HepG2 (cell line): ENCODE data around the gene ENTPD6. TPM values are rescaled to one million over a fixed set of nuclear protein-coding genes. Genes with fewer than 3 reads are reported as not detected.

Source experiments
- ARNTL ChIP-seq: sonication (generic); formaldehyde crosslinking; IDR thresholded peaks from 2 replicates; pipeline ENCODE4 v1.4.0; 2020; ENCODE audit warnings: mild to moderate bottlenecking, missing genetic modification reagents
- CBX5 ChIP-seq: sonication (generic); formaldehyde crosslinking; IDR thresholded peaks from 2 replicates; pipeline ENCODE4 v1.4.0; 2020; ENCODE audit warnings: missing genetic modification reagents, borderline replicate concordance
- FOSL2 ChIP-seq: sonication (generic); formaldehyde crosslinking; IDR thresholded peaks from 2 replicates; pipeline ENCODE4 v1.4.0; 2020; ENCODE audit warnings: missing genetic modification reagents
- MIER2 ChIP-seq: IDR thresholded peaks from 2 replicates; pipeline ENCODE4 v1.6.1; 2016; ENCODE audit warnings: missing biosample characterization, missing genetic modification reagents
- MNT ChIP-seq: fragments of 450-650 bp; IDR thresholded peaks from 2 replicates; pipeline ENCODE4 v1.6.1; 2016
- ONECUT2 ChIP-seq: sonication (generic); formaldehyde crosslinking; IDR thresholded peaks from 2 replicates; pipeline ENCODE4 v1.4.0; 2020; ENCODE audit warnings: missing genetic modification reagents
- RXRA ChIP-seq: sonication (generic); formaldehyde crosslinking; IDR thresholded peaks from 2 replicates; pipeline ENCODE4 v1.5.1; 2020; ENCODE audit warnings: missing genetic modification reagents
- TAF15 ChIP-seq: fragments of 200-400 bp; formaldehyde crosslinking; IDR thresholded peaks from one replicate; pipeline ENCODE4 v1.6.1; 2018; ENCODE audit warnings: mild to moderate bottlenecking, low read depth, low read length; ENCODE audit not compliant: poor library complexity, severe bottlenecking
- ZNF251 ChIP-seq: sonication (generic); formaldehyde crosslinking; IDR thresholded peaks from 2 replicates; pipeline ENCODE4 v1.9.0; 2021; ENCODE audit warnings: mild to moderate bottlenecking, missing genetic modification reagents
- ZNF292 ChIP-seq: sonication (generic); formaldehyde crosslinking; IDR thresholded peaks from 2 replicates; pipeline ENCODE4 v1.8.1; 2022; ENCODE audit warnings: mild to moderate bottlenecking, low read depth, missing genetic modification reagents, borderline replicate concordance
- ZNF468 ChIP-seq: sonication (generic); formaldehyde crosslinking; IDR thresholded peaks from 2 replicates; pipeline ENCODE4 v1.8.0; 2022; ENCODE audit warnings: mild to moderate bottlenecking, moderate library complexity, missing genetic modification reagents
- ZNF746 ChIP-seq: sonication (generic); formaldehyde crosslinking; IDR thresholded peaks from 2 replicates; pipeline ENCODE4 v1.8.0; 2022; ENCODE audit warnings: mild to moderate bottlenecking, missing genetic modification reagents
- ZNF747 ChIP-seq: sonication (generic); formaldehyde crosslinking; IDR thresholded peaks from 2 replicates; pipeline ENCODE4 v1.8.1; 2023; ENCODE audit warnings: missing genetic modification reagents, mild to moderate bottlenecking, borderline replicate concordance
- ZNF790 ChIP-seq: sonication (generic); formaldehyde crosslinking; IDR thresholded peaks from 2 replicates; pipeline ENCODE4 v1.8.0; 2022; ENCODE audit warnings: missing genetic modification reagents, mild to moderate bottlenecking, borderline replicate concordance
- polyA plus RNA-seq, 8 experiments: library from polyadenylated mRNA; depleted of rRNA in 3 of 8; stranded (reverse) in 7 of 8; unstranded in 1 of 8; fragments of >200 nt; fragmentation: Illumina TruSeq in 4 of 8; extraction: Trizol in 4 of 8; gene quantifications; 2 replicates each; pipeline versions ENCODE4 v1.2.1 to v1.2.3, GENCODE V29; 2011 to 2016; ENCODE audit warnings: low read depth in 4 of 8, missing spikeins in 1 of 8, mixed read lengths in 1 of 8; ENCODE audit not compliant: insufficient read depth in 1 of 8
- total RNA-seq, 5 experiments: library from RNA; depleted of rRNA; stranded (reverse); fragments of >200 nt; fragmentation: Illumina TruSeq; extraction: Trizol; gene quantifications; 2 replicates each; pipeline ENCODE4 v1.2.3, GENCODE V29; 2016; ENCODE audit warnings: low read depth in 1 of 5
- TF ChIP-seq, protein P1 (sequence below): fragments of 450-650 bp; IDR thresholded peaks from 2 replicates; pipeline ENCODE4 v1.6.1; 2017; ENCODE audit warnings: mild to moderate bottlenecking
- TF ChIP-seq, protein P2 (sequence below): sonication (generic); formaldehyde crosslinking; IDR thresholded peaks from 2 replicates; pipeline ENCODE4 v1.4.0; 2020; ENCODE audit warnings: mild to moderate bottlenecking, missing genetic modification reagents, borderline replicate concordance

The ENTPD6 gene
- total and polyA plus RNA-seq, 2 of the 13 experiments (the other 11 are each of a cell fraction or from before 2014, with no cell fraction given), result 164 to 172 TPM

- TF ChIP-seq TAF15 (no peak), ZNF790 (CRISPR knock-in tag) (no peak), FOSL2 (no peak; the same call in 1 of the 2 replicates), CBX5 (CRISPR knock-in tag) (0 out of 2 replicates have a peak, but pooled peaks have one; percentile 28), ONECUT2 (no peak), MNT (peak; percentile 93), ZNF468 (no peak), ZNF747 (CRISPR knock-in tag) (no peak), ZNF292 (CRISPR knock-in tag) (no peak), ZNF746 (CRISPR knock-in tag) (no peak), ZNF251 (CRISPR knock-in tag) (0 out of 2 replicates have a peak, but pooled peaks have one; percentile 62), ARNTL (CRISPR knock-in tag) (0 out of 2 replicates have a peak, but pooled peaks have one; percentile 48), MIER2 (CRISPR knock-in tag) (peak; percentile 65; the same call in 1 of the 2 replicates), RXRA (CRISPR knock-in tag) (no peak)
- TF ChIP-seq, protein P1, sequence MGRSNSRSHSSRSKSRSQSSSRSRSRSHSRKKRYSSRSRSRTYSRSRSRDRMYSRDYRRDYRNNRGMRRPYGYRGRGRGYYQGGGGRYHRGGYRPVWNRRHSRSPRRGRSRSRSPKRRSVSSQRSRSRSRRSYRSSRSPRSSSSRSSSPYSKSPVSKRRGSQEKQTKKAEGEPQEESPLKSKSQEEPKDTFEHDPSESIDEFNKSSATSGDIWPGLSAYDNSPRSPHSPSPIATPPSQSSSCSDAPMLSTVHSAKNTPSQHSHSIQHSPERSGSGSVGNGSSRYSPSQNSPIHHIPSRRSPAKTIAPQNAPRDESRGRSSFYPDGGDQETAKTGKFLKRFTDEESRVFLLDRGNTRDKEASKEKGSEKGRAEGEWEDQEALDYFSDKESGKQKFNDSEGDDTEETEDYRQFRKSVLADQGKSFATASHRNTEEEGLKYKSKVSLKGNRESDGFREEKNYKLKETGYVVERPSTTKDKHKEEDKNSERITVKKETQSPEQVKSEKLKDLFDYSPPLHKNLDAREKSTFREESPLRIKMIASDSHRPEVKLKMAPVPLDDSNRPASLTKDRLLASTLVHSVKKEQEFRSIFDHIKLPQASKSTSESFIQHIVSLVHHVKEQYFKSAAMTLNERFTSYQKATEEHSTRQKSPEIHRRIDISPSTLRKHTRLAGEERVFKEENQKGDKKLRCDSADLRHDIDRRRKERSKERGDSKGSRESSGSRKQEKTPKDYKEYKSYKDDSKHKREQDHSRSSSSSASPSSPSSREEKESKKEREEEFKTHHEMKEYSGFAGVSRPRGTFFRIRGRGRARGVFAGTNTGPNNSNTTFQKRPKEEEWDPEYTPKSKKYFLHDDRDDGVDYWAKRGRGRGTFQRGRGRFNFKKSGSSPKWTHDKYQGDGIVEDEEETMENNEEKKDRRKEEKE, result no peak
- TF ChIP-seq, protein P2, sequence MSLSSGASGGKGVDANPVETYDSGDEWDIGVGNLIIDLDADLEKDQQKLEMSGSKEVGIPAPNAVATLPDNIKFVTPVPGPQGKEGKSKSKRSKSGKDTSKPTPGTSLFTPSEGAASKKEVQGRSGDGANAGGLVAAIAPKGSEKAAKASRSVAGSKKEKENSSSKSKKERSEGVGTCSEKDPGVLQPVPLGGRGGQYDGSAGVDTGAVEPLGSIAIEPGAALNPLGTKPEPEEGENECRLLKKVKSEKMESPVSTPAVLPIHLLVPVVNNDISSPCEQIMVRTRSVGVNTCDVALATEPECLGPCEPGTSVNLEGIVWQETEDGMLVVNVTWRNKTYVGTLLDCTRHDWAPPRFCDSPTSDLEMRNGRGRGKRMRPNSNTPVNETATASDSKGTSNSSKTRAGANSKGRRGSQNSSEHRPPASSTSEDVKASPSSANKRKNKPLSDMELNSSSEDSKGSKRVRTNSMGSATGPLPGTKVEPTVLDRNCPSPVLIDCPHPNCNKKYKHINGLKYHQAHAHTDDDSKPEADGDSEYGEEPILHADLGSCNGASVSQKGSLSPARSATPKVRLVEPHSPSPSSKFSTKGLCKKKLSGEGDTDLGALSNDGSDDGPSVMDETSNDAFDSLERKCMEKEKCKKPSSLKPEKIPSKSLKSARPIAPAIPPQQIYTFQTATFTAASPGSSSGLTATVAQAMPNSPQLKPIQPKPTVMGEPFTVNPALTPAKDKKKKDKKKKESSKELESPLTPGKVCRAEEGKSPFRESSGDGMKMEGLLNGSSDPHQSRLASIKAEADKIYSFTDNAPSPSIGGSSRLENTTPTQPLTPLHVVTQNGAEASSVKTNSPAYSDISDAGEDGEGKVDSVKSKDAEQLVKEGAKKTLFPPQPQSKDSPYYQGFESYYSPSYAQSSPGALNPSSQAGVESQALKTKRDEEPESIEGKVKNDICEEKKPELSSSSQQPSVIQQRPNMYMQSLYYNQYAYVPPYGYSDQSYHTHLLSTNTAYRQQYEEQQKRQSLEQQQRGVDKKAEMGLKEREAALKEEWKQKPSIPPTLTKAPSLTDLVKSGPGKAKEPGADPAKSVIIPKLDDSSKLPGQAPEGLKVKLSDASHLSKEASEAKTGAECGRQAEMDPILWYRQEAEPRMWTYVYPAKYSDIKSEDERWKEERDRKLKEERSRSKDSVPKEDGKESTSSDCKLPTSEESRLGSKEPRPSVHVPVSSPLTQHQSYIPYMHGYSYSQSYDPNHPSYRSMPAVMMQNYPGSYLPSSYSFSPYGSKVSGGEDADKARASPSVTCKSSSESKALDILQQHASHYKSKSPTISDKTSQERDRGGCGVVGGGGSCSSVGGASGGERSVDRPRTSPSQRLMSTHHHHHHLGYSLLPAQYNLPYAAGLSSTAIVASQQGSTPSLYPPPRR (CRISPR knock-in tag), result 0 out of 2 replicates have a peak, but pooled peaks have one; percentile 48
Measured at GRCh38 chr20:25178563-25179438, 16.7 kb upstream of the ENTPD6 start (continued).
